LNCaP clone FGC (cell line): ENCODE results near the gene GNGT2.

Source experiments
- DNase-seq: peaks from one replicate; pipeline ENCODE4 v3.0.0-alpha.2; 2011; ENCODE audit warnings: low read depth
- H3K4me3 ChIP-seq: 2 replicates; pipeline ENCODE4 v1.5.1; 2011; ENCODE audit warnings: mild to moderate bottlenecking, low read depth, low read length, control low read depth
- TF ChIP-seq, protein P1 (sequence below): IDR thresholded peaks from 2 replicates; pipeline ENCODE4 v1.5.1; 2012; ENCODE audit warnings: mild to moderate bottlenecking; ENCODE audit not compliant: control insufficient read depth, insufficient read depth; ENCODE audit errors: extremely low read depth

GNGT2 gene

DNA sequence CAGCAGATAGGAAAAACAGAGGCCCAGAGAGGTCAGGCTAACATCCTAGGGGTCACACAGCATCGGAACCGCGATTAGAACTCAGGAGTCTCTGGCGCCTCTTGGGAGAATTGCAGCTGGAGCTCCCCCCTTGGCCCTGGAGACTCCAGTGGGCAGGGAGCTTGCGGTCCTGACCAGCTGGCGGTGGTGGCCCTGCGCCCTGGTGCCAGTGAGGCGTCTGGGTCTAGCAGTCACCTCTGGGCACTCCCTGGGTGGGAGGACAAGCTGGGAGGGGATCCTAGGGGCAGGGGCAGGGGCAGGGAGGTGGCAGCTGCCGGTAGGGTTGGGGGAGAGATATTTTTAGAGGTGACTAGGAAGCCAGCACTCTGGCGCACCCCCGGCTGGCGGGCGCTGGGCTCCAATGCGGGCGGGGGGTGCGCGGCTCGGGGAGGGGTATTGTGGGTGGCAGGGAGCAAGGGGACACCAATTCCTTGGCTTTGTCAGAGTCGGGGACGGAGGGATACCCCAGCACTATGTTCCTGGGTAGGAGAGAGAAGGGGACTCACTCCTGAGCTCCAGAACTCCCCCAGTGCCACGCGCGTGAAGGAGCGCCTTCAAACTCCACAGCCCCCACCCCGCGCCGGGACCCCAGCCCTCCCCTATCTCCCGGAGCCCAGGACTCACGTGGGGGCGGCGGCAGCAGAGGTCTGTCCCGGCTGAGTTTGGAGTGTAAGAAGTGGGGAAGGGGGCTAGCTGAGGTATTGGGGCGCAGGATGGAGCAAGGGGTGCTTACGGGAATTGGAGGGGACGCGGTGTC lies 19.6 kb upstream of the GNGT2 start:
- TF ChIP-seq, protein P1, sequence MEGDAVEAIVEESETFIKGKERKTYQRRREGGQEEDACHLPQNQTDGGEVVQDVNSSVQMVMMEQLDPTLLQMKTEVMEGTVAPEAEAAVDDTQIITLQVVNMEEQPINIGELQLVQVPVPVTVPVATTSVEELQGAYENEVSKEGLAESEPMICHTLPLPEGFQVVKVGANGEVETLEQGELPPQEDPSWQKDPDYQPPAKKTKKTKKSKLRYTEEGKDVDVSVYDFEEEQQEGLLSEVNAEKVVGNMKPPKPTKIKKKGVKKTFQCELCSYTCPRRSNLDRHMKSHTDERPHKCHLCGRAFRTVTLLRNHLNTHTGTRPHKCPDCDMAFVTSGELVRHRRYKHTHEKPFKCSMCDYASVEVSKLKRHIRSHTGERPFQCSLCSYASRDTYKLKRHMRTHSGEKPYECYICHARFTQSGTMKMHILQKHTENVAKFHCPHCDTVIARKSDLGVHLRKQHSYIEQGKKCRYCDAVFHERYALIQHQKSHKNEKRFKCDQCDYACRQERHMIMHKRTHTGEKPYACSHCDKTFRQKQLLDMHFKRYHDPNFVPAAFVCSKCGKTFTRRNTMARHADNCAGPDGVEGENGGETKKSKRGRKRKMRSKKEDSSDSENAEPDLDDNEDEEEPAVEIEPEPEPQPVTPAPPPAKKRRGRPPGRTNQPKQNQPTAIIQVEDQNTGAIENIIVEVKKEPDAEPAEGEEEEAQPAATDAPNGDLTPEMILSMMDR: no peak
- peak overlapping the region; percentile 64 for H3K4me3 ChIP-seq
- no peak for DNase-seq

DNA sequence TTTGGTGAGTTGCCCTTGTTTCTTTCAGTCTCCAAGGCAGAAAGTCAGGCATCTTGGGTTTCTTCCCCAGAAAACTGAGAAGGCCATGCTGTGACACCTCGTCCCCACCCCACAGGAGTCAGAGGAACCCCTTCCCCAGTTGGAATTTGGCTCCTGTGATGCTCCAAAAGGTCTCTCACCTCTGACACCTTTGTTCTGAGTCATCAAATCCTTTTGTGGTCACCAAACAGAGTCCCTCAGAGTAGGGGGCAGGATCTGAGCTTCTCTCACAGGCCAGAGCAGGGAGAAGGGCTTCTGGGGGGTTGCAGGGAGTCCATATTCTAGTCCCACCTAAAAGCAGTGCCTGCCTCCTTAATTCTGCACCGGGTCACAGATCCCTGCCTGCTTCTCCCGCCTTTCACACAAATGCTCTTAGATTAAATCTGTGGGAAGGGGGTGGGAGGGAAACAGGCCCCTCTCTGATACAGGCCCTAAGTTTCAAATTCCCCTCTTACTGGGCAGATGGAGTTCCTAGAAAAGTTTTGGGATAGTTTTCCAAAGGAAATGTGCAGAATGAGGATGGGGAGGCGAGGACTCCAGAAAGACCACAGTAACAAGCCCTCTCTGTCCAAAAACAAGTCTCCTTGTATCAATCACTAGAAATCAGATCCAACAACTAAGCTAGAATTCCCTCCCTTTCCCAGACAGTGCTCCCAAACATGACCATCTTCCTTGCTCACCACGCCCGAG lies 18.9 kb upstream of the GNGT2 start:
- TF ChIP-seq, protein P1: no peak
- DNase-seq: no peak
- H3K4me3 ChIP-seq: no peak overlapping the region

DNA sequence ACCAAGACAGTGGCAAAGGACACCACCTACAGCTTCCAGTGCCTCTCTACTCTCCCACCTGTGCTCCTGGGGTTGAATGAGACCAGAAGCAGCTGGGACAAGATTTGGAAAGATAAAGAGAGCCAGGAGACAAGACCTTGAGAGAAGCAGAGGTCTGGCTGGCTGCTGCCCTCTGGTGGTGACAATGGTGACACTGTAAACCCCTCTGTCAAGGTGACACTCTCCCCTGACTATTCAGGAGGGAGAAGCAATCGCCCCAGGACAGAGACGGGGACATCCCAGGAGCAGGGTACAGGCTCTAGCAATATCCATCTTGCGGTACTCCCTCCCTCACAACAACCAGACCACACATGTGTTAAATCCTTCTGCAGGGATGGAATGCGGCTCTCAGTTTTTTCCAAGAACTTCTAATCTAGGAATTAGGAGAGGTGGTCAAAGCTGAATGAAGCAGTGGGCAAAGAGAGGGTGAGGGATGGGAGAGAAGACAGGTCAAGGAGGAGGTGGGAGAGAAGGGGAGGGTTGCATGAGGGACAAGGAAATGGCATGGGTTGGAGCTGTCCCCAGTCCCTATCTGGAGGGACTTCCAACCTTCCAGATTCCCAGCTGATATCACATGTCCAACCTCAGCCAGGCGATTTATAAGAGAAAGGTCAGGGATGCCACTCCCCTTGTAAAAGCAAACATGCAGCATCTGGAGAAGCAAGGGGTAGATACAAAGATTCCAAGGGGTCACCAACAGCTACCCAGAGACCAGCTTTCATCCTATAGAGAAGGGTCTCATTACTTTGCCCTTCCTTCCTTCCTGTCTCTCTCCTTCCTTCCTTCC lies 17.3 kb upstream of the GNGT2 start:
- no peak overlapping the region for H3K4me3 ChIP-seq
- peak; percentile 31 for DNase-seq
- TF ChIP-seq, protein P1: peak; percentile 89

DNA sequence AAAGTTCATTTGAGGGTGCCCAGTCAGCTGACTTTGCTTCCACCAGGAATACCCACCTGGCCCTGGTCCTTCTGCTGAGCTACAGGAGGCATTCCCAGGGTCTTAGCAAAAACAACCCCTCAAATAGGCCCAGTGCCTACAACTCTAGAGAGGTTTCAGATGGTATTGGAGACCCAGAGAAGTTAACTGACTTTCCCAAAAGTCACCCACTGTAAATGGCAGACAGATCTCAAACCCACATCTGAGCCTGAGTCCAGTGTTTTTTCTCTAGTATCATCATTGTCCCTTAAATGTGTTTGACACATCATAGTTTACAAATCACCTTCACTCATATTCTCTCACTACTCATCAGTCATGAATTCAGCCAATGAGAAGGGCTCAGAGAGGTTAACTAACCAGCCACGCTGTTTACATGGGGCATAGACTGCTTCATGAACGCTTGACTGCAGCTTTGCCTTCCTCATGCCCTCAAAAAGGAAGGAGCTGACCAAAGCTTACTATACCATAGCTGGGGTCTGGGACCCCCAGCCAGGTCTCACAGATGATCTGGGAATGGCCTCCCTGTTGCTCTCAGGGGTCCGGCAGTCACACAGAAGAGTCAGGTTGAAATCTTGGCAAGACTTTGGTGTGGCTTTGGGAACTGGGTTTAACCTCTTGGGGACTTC lies 16.5 kb upstream of the GNGT2 start:
- TF ChIP-seq, protein P1: no peak
- no peak for DNase-seq
- H3K4me3 ChIP-seq: no peak overlapping the region

DNA sequence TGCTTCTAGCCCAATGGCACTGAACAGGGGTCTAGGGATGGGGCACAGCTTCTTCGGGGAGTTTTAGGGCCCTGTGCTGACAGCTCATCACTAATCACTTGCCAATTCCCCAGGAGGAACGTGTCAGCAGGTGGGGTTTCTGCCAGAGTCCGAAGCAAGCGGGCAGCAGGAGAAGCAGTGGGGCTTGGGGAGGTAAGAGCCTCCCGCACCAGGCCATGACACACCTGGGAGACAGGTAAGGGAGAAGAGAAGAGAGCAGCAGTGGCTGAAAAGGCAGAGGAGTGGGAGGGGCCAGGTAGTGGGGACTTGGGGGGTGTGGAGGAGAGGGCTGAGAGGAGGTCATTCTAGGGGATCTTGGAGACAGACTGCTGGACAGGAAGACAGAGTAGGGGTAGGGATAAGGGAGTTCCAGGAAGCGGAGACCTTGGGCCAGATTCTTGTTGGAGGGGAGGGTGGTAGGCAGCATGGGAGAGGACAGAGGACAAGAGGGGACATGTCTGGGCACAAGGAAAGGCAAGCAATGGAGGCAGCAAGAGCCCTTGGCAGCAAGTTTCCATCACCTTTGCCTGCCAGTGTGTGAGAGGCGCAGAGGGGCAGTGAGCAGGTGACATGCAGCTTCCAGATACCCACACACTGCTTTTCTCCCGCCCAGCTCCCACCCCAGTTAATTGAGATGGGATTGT lies 15.3 kb upstream of the GNGT2 start:
- no peak for DNase-seq
- no peak overlapping the region for H3K4me3 ChIP-seq
- TF ChIP-seq, protein P1: no peak

DNA sequence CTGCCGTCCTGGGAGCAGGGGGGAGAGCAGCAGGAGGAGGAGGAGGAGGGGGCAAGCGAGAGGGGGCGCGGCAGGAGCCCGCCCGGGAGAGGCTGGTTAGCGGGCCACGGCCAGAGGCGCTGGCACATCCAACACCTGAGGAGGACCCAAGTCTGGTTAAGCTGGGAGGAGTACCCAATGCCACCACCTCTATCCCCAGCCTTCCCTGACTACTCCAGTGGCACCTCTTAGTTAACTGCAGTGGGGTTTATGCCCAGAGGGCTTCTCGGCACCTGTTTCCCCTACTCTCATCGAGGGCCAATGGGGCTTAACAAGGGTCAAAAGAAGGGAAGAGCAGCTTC lies 14.6 kb upstream of the GNGT2 start:
- no peak overlapping the region for H3K4me3 ChIP-seq
- TF ChIP-seq, protein P1: no peak
- no peak for DNase-seq
